ENCODE measurements around the gene APBA1.
"Not testable (repeated sequence)": the region's sequence is repeated elsewhere in the genome, so short reads cannot be mapped to it uniquely, and the experiment has no call there.

DNA sequence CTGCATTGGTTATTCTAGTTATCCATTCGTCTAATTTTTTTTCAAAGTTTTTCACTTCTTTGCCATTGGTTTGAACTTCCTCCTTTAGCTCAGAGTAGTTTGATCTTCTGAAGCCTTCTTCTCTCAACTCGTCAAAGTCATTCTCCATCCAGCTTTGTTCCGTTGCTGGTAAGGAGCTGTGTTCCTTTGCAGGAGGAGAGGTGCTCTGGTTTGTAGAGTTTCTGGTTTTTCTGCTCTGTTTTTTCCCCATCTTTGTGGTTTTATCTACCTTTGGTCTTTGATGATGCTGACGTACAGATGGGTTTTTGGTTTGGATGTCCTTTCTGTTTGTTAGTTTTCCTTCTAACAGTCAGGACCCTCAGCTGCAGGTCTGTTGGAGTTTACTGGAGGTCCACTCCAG, 232.5 kb downstream of the APBA1 start:
- TF ChIP-seq, protein P1, sequence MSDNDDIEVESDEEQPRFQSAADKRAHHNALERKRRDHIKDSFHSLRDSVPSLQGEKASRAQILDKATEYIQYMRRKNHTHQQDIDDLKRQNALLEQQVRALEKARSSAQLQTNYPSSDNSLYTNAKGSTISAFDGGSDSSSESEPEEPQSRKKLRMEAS (IDR thresholded peaks at IDR 0.05; ENCODE audit: low read depth, low read length), result not testable (repeated sequence)
- TF ChIP-seq, protein P2, sequence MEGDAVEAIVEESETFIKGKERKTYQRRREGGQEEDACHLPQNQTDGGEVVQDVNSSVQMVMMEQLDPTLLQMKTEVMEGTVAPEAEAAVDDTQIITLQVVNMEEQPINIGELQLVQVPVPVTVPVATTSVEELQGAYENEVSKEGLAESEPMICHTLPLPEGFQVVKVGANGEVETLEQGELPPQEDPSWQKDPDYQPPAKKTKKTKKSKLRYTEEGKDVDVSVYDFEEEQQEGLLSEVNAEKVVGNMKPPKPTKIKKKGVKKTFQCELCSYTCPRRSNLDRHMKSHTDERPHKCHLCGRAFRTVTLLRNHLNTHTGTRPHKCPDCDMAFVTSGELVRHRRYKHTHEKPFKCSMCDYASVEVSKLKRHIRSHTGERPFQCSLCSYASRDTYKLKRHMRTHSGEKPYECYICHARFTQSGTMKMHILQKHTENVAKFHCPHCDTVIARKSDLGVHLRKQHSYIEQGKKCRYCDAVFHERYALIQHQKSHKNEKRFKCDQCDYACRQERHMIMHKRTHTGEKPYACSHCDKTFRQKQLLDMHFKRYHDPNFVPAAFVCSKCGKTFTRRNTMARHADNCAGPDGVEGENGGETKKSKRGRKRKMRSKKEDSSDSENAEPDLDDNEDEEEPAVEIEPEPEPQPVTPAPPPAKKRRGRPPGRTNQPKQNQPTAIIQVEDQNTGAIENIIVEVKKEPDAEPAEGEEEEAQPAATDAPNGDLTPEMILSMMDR (IDR thresholded peaks at IDR 0.05; ENCODE audit: low read depth, low read length), result not testable (repeated sequence)
- not testable (repeated sequence) for TF ChIP-seq MYC (IDR thresholded peaks at IDR 0.05; ENCODE audit: low read depth, low read length)

Measured in NB4 (cell line).